ENCODE measurements around the gene SH3RF3.

GRCh38 chr2:109202486-109202885, 73.5 kb downstream of the SH3RF3 start:
- TF ChIP-seq POLR2A (IDR thresholded peaks at IDR 0.05) (no peak), CTCF (IDR thresholded peaks at IDR 0.05) (no peak)
